ENCODE results near the gene LFNG.

The LFNG gene

GRCh38 chr7:2493205-2494164 is 26.1 kb upstream of the LFNG start:
- ATAC-seq (ENCODE audit: low read depth) (no peak), DNase-seq (ENCODE audit: low spot score in 2 of 2) (no peak)
- Mint-ChIP-seq H3K9me3 (peaks cover 11% of the 10 kb centered on the region), H3K27ac (no peak overlapping the region), H3K4me1 (peaks cover 33% of the 10 kb centered on the region), H3K27me3 (peaks cover 32% of the 10 kb centered on the region), H3K36me3 (peaks cover 4% of the 10 kb centered on the region), H3K4me3 (no peak overlapping the region)

GRCh38 chr7:2494191-2495130 is 25.1 kb upstream of the LFNG start:
- H3K27me3 Mint-ChIP-seq = peaks cover 32% of the 10 kb centered on the region
- no peak for DNase-seq (ENCODE audit: low spot score in 2 of 2)
- H3K9me3 Mint-ChIP-seq = peaks cover 11% of the 10 kb centered on the region
- no peak overlapping the region for H3K27ac Mint-ChIP-seq
- peaks cover 4% of the 10 kb centered on the region for H3K36me3 Mint-ChIP-seq
- no peak for ATAC-seq (ENCODE audit: low read depth)
- no peak overlapping the region for H3K4me3 Mint-ChIP-seq
- H3K4me1 Mint-ChIP-seq = peaks cover 29% of the 10 kb centered on the region

GRCh38 chr7:2495418-2496299 is 23.9 kb upstream of the LFNG start:
- H3K9me3 Mint-ChIP-seq = peaks cover 11% of the 10 kb centered on the region
- H3K27me3 Mint-ChIP-seq = peaks cover 32% of the 10 kb centered on the region
- DNase-seq (ENCODE audit: low spot score in 2 of 2) (no peak), ATAC-seq (ENCODE audit: low read depth) (no peak)
- peaks cover 32% of the 10 kb centered on the region for H3K4me1 Mint-ChIP-seq
- H3K27ac Mint-ChIP-seq = no peak overlapping the region
- H3K36me3 Mint-ChIP-seq = peaks cover 4% of the 10 kb centered on the region
- no peak overlapping the region for H3K4me3 Mint-ChIP-seq

GRCh38 chr7:2496375-2496774 is 23.2 kb upstream of the LFNG start:
- DNase-seq (ENCODE audit: low spot score in 2 of 2) = no peak
- peaks cover 3% of the 10 kb centered on the region for H3K36me3 Mint-ChIP-seq
- H3K9me3 Mint-ChIP-seq = peaks cover 7% of the 10 kb centered on the region
- no peak for ATAC-seq (ENCODE audit: low read depth)
- H3K4me3 Mint-ChIP-seq = no peak overlapping the region
- peaks cover 26% of the 10 kb centered on the region for H3K4me1 Mint-ChIP-seq
- no peak overlapping the region for H3K27ac Mint-ChIP-seq
- H3K27me3 Mint-ChIP-seq = peaks cover 25% of the 10 kb centered on the region

- no peak overlapping the region for H3K4me3 Mint-ChIP-seq
- DNase-seq (ENCODE audit: low spot score in 2 of 2) = no peak
- peaks cover 1% of the 10 kb centered on the region for H3K36me3 Mint-ChIP-seq
- H3K27ac Mint-ChIP-seq = no peak overlapping the region
- no peak for ATAC-seq (ENCODE audit: low read depth)
- H3K4me1 Mint-ChIP-seq = peaks cover 19% of the 10 kb centered on the region
- peaks cover 2% of the 10 kb centered on the region for H3K9me3 Mint-ChIP-seq
- H3K27me3 Mint-ChIP-seq = peaks cover 18% of the 10 kb centered on the region
Observed at GRCh38 chr7:2497065-2497464, 22.5 kb upstream of the LFNG start.

- ATAC-seq (ENCODE audit: low read depth) (peak; percentile 27), DNase-seq (ENCODE audit: low spot score in 2 of 2) (no peak)
- Mint-ChIP-seq H3K4me3 (no peak overlapping the region), H3K27ac (no peak overlapping the region), H3K27me3 (peaks cover 15% of the 10 kb centered on the region), H3K36me3 (no peaks in the 10 kb centered on the region), H3K4me1 (peaks cover 18% of the 10 kb centered on the region), H3K9me3 (no peaks in the 10 kb centered on the region)
Observed at GRCh38 chr7:2497500-2498336, 21.9 kb upstream of the LFNG start.

- H3K27ac Mint-ChIP-seq = no peak overlapping the region
- DNase-seq (ENCODE audit: low spot score in 2 of 2) (no peak), ATAC-seq (ENCODE audit: low read depth) (no peak)
- no peaks in the 10 kb centered on the region for H3K9me3 Mint-ChIP-seq
- peaks cover 11% of the 10 kb centered on the region for H3K27me3 Mint-ChIP-seq
- H3K4me1 Mint-ChIP-seq = peaks cover 14% of the 10 kb centered on the region
- H3K4me3 Mint-ChIP-seq = no peak overlapping the region
- H3K36me3 Mint-ChIP-seq = no peaks in the 10 kb centered on the region
Observed at GRCh38 chr7:2498708-2499107, 20.9 kb upstream of the LFNG start.

- DNase-seq (ENCODE audit: low spot score in 2 of 2) = no peak
- ATAC-seq (ENCODE audit: low read depth) = no peak
- no peaks in the 10 kb centered on the region for H3K9me3 Mint-ChIP-seq
- no peak overlapping the region for H3K27ac Mint-ChIP-seq
- H3K36me3 Mint-ChIP-seq = no peaks in the 10 kb centered on the region
- H3K4me1 Mint-ChIP-seq = peaks cover 13% of the 10 kb centered on the region
- no peak overlapping the region for H3K4me3 Mint-ChIP-seq
- peaks cover 11% of the 10 kb centered on the region for H3K27me3 Mint-ChIP-seq
Observed at GRCh38 chr7:2499181-2499580, 20.4 kb upstream of the LFNG start.

GRCh38 chr7:2499719-2500430 is 19.7 kb upstream of the LFNG start:
- Mint-ChIP-seq H3K27ac (no peak overlapping the region), H3K27me3 (peaks cover 9% of the 10 kb centered on the region), H3K36me3 (no peaks in the 10 kb centered on the region), H3K4me3 (no peak overlapping the region), H3K4me1 (peaks cover 11% of the 10 kb centered on the region), H3K9me3 (no peaks in the 10 kb centered on the region)
- ATAC-seq (ENCODE audit: low read depth) (no peak), DNase-seq (ENCODE audit: low spot score in 2 of 2) (no peak)

GRCh38 chr7:2500701-2501100 is 18.9 kb upstream of the LFNG start:
- peaks cover 11% of the 10 kb centered on the region for H3K4me1 Mint-ChIP-seq
- peaks cover 8% of the 10 kb centered on the region for H3K27me3 Mint-ChIP-seq
- ATAC-seq (ENCODE audit: low read depth) = no peak
- H3K27ac Mint-ChIP-seq = no peak overlapping the region
- no peaks in the 10 kb centered on the region for H3K36me3 Mint-ChIP-seq
- no peaks in the 10 kb centered on the region for H3K9me3 Mint-ChIP-seq
- DNase-seq (ENCODE audit: low spot score in 2 of 2) = no peak
- H3K4me3 Mint-ChIP-seq = no peak overlapping the region

- no peak overlapping the region for H3K4me3 Mint-ChIP-seq
- H3K36me3 Mint-ChIP-seq = no peaks in the 10 kb centered on the region
- H3K4me1 Mint-ChIP-seq = peaks cover 9% of the 10 kb centered on the region
- no peaks in the 10 kb centered on the region for H3K27me3 Mint-ChIP-seq
- DNase-seq (ENCODE audit: low spot score in 2 of 2) (no peak), ATAC-seq (ENCODE audit: low read depth) (no peak)
- H3K9me3 Mint-ChIP-seq = no peaks in the 10 kb centered on the region
- H3K27ac Mint-ChIP-seq = no peak overlapping the region
Observed at GRCh38 chr7:2501947-2502646, 17.5 kb upstream of the LFNG start.

- Mint-ChIP-seq H3K27me3 (no peaks in the 10 kb centered on the region), H3K4me1 (peaks cover 4% of the 10 kb centered on the region), H3K27ac (no peak overlapping the region), H3K36me3 (no peaks in the 10 kb centered on the region), H3K4me3 (no peak overlapping the region), H3K9me3 (no peaks in the 10 kb centered on the region)
- DNase-seq (ENCODE audit: low spot score in 2 of 2) = no peak
- ATAC-seq (ENCODE audit: low read depth) = no peak
Observed at GRCh38 chr7:2502647-2502966, 17.0 kb upstream of the LFNG start.
